Astrocyte (in vitro differentiated cells and primary cell): ENCODE data around the gene SGCD.

ENCODE experiments used
- CTCF ChIP-seq: IDR thresholded peaks from 2 replicates; pipeline ENCODE4 v1.5.1; 2011; ENCODE audit warnings: low read depth, mild to moderate bottlenecking, inconsistent platforms, low read length, moderate library complexity; ENCODE audit not compliant: insufficient read depth
- EZH2 ChIP-seq: IDR thresholded peaks from 2 replicates; pipeline ENCODE4 v1.6.1; 2012; ENCODE audit warnings: mild to moderate bottlenecking, low read length, inconsistent platforms; ENCODE audit not compliant: insufficient read depth

DNA sequence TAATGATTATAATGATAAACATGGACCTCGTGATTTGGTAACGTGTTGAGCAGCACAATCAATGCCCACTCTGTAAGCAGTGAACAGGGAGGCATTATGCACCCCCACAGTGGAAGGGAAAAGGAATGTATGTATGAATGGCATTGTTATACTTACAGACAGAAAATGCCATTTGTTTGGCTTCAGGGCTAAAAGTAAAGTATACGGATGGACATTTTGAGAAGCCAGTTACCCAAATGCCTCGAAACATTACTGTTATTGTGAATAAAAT lies 262.9 kb downstream of the SGCD start:
- no peak for TF ChIP-seq CTCF
- no peak for TF ChIP-seq EZH2
